NCI-H146 treated with DMSO at 0.1 percent for 48 hours (cell line): ENCODE results near the gene SART3.
A peak's percentile ranks its signal among the peaks of the same experiment; 100 is the strongest.

Experiments used
- DNase-seq: peaks from one replicate; lab custom pipeline; 2025; ENCODE audit not compliant: unreplicated experiment; lab: John Stamatoyannopoulos, UW

SART3 gene, protein sequence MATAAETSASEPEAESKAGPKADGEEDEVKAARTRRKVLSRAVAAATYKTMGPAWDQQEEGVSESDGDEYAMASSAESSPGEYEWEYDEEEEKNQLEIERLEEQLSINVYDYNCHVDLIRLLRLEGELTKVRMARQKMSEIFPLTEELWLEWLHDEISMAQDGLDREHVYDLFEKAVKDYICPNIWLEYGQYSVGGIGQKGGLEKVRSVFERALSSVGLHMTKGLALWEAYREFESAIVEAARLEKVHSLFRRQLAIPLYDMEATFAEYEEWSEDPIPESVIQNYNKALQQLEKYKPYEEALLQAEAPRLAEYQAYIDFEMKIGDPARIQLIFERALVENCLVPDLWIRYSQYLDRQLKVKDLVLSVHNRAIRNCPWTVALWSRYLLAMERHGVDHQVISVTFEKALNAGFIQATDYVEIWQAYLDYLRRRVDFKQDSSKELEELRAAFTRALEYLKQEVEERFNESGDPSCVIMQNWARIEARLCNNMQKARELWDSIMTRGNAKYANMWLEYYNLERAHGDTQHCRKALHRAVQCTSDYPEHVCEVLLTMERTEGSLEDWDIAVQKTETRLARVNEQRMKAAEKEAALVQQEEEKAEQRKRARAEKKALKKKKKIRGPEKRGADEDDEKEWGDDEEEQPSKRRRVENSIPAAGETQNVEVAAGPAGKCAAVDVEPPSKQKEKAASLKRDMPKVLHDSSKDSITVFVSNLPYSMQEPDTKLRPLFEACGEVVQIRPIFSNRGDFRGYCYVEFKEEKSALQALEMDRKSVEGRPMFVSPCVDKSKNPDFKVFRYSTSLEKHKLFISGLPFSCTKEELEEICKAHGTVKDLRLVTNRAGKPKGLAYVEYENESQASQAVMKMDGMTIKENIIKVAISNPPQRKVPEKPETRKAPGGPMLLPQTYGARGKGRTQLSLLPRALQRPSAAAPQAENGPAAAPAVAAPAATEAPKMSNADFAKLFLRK

DNA sequence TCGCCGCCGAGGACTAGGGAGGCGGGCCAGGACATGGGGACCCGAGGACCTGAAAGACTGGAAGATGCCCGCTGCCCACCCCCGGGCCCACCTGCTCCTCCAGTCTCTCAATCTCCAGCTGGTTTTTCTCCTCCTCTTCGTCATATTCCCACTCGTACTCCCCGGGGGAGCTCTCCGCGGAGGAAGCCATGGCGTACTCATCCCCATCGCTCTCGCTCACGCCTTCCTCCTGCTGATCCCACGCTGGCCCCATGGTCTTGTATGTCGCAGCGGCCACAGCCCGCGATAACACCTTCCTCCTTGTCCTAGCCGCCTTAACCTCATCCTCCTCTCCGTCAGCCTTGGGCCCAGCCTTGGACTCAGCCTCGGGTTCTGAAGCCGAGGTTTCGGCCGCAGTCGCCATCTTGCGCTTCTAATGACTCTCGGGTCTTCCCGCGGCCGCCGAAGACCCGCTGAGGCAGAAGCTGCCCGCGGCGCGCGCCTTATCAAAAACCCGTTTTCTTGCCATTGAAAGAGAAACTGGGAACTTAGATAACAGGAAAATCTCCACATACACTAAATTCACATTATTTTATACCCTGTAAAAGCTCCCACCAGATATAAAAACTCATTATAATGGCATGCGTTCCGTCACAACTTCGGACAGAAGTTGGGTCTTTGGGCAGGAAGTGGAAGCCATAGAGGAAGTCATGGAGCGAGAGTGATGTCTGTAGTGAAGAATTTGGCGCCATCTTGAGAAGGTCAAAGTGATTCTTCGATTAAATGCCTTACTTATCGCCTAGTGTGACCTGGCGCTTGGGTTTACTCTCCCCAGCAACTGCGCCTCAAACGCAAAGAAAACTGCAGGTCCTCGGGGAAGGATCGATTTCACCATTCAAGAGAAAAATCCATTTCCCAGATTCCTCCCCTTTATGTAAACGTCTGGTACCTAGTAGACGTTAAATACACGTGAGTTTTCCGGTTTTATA lies at the start of gene SART3:
SART3 (minus strand) TSS at position 422 of the 968 bp plus-strand sequence; CDS start at position 403, 19 bp downstream.
- peak; percentile 92 for DNase-seq

DNA sequence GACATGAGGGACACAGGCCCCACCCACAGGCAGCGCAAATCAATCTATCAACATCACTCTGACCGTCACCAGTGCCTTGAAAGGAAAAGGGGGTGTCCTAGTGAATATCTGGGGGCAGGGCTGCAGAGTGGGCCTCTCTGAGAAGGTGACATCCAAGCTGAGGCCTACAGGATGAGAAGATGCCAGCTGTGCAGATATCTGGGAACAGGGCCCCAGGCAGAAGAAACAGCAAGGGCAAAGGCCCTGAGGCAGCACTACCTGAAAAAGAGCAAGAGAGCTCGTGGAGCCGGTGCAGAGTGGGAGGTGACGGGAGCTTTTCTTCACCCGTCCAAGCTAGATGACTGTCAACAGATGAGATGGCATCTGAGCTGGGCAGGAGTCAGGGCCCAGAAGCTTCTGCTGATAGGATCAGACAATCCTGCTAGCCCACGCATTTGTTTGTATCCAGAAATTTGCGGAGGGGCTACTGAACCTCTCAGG lies 49.4 kb upstream of the SART3 start:
- no peak for DNase-seq

DNA sequence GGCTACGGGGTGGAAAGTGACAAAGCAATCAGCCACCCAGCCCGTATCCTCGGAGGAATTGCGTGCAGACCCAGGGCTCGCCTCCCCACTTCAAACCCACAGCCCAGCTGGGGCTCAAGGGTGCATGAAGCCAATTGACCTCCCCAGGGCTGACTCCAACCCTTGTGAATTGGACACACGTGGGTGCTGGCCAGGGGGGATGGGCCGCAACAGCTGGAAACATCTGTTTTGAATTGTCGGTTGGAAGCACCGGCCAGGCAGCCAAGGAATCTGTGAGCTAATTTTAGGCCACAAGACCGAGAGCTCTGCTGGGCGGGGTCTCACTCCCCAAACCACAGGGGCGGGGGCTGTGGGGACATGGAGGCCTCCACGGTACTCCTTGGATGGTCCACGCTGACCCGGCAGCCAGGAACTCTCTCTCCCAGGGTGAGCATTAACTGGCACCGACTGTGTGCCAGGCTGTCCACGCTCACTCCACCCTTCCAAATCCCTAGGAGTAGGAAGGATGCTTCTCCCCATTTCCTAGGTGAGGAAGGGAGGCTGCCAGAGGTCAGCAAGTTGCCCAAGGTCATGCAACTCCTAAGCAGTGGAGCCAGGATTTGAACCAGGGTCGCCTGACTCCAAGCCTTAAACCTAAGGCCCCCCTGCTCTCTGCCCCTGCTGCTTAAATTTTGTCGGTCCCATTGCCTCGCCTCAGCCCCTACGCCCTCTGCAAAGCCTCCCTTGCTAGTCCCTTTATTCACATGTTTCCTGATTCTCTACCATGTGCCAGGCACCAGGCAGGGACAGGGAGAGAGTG lies 48.8 kb upstream of the SART3 start:
- DNase-seq: no peak

DNA sequence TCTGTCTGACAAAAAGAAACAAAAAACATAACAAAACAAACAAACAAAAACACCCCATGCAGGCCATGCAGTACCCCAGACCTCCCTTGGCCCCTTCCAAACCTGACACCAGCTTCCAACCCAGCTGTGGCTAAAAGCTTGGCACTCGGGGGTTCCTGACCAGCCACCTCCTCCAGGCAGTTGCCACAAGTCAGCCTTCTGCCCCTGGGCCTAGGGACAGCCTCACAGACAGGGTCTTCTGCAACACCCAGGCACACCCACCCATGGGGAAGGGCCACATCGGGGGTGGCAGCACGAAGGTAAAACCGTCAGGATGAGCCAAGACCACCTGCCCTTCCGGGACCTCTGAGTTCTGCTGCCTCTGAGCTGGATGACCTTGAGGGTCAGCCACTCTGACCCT lies 47.6 kb upstream of the SART3 start:
- DNase-seq: no peak

DNA sequence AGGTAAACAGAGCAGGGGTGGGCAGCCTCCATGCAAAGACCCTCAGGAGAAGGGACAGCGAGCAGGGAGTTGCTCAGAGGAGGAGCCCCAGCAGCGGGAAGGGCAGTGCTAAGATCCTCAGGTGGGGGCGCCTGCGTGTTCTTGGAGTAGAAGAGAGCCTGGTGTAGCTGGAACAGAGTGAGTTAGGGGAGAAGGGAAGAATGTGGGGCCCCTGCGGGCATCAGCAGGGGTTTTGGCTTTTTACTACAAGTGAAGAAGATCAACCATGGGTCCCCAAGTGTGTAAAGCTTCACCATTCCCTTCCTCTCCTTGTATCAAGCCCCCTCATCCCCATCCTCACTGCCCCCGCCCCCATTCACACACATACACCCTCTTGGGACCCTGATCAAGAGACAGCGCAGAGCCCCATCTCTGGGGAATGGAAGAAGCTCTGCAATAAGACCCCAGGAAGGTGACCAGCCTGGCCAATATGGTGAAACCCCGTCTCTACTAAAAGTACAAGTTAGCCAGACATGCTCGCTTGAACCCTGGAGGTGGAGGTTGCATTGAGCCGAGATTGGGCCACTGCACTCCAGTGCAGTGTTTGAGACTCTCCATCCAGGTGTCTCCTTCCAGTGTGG lies 47.1 kb upstream of the SART3 start:
- no peak for DNase-seq

DNA sequence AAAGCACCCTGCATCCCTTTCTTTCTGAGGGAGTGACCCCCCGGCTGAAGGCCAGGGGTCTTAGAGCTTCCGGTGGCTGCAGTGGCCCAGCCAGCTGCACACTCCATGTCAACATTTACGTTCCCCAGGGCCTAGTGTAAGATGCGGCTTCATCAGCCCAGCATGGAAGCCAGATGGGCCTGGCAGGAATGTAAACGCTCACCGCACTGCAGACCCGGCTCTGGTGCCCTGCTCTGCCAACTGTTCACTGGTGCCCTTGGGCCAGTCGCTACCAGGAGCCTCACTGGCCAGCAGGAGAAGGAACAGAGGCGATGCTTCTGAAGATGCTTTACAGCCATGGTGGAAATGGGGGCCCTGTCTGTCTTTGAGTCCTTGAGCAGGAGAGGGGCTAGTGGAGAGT lies 45.5 kb upstream of the SART3 start:
- no peak for DNase-seq

DNA sequence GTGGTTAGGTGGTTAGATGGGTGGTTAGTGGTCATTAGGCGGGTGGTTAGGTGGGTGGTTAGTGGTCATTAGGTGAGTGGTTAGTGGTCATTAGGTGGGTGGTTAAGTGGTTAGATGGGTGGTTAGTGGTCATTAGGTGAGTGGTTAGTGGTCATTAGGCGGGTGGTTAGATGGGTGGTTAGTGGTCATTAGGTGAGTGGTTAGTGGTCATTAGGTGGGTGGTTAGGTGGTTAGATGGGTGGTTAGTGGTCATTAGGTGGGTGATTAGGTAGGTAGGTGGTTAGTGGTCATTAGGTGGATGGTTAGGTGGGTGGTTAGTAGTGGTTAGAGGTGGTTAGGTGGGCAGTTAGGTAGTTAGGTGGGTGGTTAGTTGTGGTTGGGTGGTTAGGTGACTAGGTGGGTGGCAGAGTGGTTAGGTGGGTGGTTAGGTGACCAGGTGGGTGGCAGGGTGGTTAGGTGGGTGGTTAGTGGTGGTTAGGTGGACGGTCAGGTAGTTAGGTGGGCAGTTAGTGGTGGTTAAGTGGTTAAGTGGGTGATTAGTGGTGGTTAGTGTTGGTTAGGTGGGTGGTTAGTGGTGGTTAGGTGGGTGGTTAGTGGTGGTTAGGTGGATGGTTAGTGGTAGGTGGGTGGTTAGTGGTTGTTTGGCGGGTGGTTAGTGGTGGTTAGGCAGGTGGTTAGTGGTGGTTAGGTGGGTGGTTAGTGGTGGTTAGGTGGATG lies 44.9 kb upstream of the SART3 start:
- no peak for DNase-seq

DNA sequence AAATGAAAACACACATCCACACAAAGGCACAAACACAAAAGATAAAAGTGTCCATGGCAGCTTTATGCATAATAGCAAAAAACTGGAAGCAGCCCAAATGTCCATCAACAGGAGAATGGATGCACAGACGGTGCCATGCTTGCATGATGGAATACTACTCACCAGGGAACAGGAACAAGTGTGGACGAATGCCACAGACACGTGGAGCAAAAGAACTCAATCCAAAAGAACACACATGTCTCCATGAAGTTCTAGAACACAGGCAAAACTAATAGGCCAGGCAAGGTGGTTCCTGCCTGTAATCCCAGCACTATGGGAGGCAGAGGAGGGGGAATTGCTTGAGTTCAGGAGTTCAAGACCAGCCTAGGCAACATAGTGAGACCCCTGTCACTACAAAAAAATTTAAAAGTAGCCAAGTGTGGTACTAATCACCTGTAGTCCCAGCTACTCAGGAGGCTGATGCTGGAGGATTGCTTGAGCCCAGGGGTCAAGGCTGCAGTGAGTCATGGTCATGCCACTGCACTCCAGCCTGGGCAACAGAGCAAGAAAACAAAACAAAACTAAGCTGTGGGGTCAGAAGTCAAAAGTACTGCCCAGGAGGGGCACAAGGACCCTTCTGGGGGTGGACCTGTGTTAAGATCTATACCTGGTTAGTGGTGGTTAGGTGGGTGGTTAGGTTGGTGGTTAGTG lies 44.2 kb upstream of the SART3 start:
- DNase-seq: no peak

DNA sequence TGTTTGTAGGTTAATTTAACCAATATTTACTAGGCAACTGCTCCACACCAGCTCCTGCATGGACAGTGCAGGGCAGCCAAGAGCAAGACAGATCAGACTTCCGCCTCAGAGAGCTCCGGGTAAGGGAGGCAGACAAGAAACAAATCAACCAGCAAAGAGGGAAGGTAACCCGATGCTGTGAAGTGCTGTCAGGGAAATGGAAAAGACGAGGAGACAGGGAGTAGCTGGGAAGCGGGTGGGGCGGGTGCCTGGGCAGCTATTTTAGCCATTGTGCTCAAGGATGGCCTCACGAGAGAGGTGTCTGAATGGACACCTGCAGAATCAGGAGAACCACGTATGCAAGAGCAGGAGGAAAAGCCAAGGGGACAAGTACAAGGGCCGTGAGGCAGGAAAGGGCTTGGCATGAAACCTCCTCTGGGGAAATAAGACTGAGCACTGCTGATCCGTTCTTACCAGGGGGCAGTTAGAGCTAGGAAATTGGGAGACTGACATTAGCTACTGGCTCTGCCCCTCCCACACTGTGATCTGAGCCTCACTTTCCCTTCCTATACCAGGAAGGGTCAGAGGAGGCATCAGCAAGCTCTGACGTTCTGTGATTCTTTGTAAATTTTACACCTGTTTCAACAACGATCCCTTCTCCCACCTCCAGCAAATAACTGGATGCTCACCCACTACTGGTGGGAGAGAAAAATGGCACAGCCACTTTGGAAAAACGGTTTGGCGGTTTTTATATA lies 43.4 kb upstream of the SART3 start:
- DNase-seq: no peak

DNA sequence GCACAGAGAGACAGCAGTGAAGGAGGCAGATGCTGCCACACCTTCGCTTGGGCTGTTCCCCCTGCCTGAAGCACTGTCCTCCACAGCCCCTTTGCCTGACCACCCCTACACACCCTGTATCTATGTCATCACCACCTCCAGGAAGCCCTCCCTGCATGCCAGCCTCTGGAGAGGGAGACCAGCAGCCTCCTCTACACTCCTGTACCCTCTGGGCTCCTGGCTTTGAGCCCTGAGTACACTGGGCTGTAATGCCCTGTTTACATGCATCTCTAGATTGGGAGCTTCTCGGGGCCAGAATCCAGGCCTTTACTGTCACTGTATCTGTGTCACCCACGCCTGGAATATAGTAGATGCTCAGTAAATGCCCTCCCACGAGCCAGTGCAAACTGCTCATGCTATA lies 42.8 kb upstream of the SART3 start:
- DNase-seq: no peak

DNA sequence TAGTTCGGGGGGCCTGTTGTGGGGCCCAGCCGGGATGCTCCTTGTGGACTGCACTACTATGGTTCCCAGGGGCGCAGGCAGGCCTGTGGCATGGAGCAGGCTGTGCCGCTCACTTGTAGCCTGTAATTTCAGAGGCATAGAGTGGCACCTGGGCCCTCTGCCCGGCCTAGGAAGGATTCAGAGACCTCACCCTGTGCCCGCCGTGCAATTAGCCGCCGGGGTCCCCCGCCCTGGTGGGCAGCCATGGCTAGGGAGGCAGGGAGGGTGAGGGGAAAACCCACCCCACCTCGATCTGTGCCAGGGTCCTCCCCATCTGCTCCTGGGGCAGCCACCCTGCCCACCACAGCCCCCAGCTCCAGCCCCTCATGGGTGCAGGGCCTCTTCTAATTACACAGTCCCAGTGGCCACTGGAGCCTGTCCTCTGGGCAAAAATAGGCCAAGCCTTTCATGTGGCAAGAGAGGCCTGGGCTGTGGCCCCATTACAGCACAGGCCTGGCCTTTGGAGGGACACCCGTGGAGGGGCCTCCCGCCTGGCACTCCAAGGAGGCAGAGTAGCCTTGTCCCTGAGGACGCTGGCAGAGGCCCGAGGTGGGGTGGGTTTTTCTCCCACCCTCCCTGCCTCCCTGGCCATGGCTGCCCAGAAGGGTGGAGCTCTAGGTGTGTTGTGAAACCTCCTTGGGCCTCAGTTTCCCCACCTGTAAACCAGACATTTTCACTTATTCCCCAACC lies 42.2 kb upstream of the SART3 start:
- DNase-seq: no peak

DNA sequence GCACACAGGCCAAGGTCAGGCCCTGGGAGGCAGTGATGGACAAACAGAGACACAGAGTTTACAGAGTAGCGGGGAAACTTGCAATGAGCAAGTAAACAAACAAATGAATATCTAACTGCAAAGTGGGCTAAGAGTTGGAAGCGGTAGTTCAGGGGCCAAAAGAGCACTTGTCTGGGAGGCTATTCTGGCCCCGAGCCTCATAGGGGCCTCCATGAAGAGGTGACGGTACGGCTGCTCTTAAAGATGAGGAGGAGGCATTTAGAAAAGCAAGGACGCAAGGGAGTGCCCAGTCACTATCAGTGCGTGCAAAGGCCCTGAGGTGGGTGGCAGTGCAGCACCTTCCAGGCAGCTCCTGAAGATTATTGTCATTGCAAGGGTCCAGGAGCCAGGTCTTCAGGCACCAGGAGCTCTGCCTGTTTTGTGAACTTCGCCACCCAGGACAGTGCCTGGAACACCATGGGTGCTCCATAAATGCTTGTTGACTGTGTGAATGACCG lies 41.3 kb upstream of the SART3 start:
- no peak for DNase-seq

DNA sequence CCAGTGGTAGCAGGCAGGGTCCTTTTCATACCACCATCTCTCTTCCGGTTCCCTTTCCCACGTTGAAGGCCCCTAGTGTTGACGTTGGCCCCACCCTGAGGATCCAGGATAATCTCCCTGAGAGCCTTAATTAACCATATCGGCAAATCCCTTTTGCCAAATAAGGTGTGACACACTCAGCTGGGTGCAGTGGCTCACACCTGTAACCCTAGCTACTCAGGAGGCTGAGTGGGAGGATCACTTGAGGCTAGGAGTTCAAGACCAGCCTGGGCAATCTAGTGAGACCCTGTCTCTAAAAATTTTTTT lies 39.7 kb upstream of the SART3 start:
- DNase-seq: no peak

DNA sequence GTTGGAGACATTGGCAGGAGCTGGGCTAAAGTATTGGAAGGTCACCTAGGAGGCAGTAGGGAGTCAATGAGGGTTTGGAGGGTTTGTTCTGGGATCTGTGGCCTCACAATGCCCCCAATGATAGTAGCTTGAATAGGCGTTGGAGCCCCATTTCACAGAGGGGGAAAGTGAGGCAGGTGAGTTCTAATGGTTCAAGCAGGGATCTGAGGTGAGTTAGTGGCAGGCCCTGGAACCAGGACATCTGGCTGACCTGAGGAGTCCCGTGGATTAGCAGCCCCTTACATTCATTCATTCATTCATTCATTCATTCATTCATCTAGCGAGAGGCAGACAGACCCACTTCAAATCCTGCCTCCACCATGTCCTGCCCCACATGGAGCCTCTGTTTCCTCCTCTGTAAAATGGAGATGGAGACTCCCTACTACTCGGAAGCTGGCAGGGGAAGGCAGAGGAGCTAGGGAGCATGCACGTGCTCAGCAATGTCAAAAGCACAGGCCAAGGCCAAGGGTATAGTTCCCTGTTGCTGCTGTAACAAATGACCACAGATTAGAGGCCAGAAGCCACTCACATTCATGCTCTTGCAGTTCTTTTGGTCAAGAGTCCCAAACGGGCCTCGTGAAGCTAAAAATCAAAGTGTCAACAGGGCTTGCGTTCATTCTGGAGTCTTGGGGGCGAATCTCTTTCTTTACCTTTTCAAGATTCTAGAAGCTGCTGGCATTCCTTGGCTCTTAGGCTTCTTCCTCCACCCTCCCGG lies 39.2 kb upstream of the SART3 start:
- DNase-seq: no peak

DNA sequence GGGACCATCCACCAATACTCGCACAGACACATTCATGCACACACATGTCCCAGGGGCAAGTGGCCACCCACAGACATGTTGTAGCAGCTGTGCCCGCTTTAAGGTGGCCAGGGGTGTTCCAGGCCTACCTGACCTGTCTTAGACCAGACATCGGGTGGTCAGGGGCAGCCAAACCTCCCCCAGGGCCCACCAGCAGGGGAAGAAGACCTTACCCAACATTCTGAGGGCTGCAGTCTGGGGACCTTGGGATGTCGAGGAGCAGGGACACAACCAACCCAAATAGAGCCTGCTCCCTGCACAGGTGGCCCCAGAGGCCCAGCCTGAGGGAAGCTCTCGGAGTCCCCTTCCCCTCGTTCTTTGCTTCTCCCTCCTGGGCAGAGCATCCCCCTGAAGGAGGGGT lies 38.6 kb upstream of the SART3 start:
- no peak for DNase-seq

DNA sequence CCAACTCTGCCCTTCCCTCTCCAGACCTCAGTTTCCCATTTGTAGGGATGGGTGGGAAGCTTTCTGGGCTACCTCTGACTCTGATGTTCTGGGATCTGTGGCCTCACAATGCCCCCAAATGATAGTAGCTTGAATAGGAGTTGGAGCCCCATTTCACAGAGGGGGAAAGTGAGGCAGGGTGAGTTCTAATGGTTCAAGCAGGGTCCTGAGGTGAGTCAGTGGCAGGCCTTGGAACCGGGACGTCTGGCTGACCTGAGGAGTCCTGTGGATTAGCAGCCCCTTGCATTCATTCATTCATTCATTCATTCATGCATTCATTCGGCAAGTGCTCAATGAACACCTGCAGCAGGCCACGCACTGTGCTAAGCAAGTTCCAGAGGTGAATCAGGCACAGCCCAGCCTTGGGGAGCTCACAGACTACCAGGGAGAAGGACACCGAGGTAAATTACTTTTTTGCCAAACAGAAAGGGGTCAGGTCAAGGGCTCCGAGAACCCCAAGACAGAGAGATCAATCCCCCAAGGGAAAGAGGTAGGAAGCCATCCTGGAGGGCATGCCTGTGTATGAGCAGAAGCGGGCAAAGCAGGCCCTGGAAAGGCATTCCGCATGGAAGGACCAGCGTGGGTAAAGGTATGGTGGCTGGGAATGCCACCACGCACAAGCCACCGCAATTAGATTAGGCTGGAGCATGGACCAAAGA lies 37.7 kb upstream of the SART3 start:
- no peak for DNase-seq
